Osteoblast (primary cell): ENCODE data around the gene CLDN20. TPM values are rescaled to one million over a fixed set of nuclear protein-coding genes. Genes with fewer than 3 reads are reported as not detected.
A peak's percentile ranks its signal among the peaks of the same experiment; 100 is the strongest.
"Not testable (repeated sequence)": the region's sequence is repeated elsewhere in the genome, so short reads cannot be mapped to it uniquely, and the experiment has no call there.

Source experiments
- DNase-seq: peaks from one replicate; pipeline ENCODE4 v3.0.0; 2011; ENCODE audit warnings: low spot score, mixed read lengths; ENCODE audit not compliant: insufficient read length; ENCODE audit errors: missing footprints
- H2AFZ ChIP-seq: 2 replicates; pipeline ENCODE4 v1.6.0; 2011; ENCODE audit warnings: mild to moderate bottlenecking, low read length
- H3K27ac ChIP-seq: 2 replicates; pipeline ENCODE4 v1.5.1; 2011; ENCODE audit warnings: mild to moderate bottlenecking, low read depth, low read length, moderate library complexity
- H3K27me3 ChIP-seq: 2 replicates; pipeline ENCODE4 v1.6.0; 2012; ENCODE audit warnings: mild to moderate bottlenecking, control low read depth, inconsistent platforms, low read length, moderate library complexity; ENCODE audit not compliant: insufficient read depth
- H3K36me3 ChIP-seq: 2 replicates; pipeline ENCODE4 v1.5.1; 2011; ENCODE audit warnings: mild to moderate bottlenecking, low read length, control low read depth, moderate library complexity; ENCODE audit not compliant: insufficient read depth
- H3K4me1 ChIP-seq: 2 replicates; pipeline ENCODE4 v1.5.1; 2011; ENCODE audit warnings: mild to moderate bottlenecking, low read length, control low read depth, moderate library complexity; ENCODE audit not compliant: insufficient read depth
- H3K4me2 ChIP-seq: 2 replicates; pipeline ENCODE4 v1.6.0; 2011; ENCODE audit warnings: mild to moderate bottlenecking, low read length; ENCODE audit not compliant: insufficient read depth
- H3K4me3 ChIP-seq: fragments of 200-600 bp; sonication (generic); 3 replicates; pipeline ENCODE4 v1.5.1; 2012; ENCODE audit warnings: mild to moderate bottlenecking, low read length, inconsistent platforms; ENCODE audit not compliant: insufficient read depth
- H3K79me2 ChIP-seq: 2 replicates; pipeline ENCODE4 v1.6.0; 2012; ENCODE audit warnings: mild to moderate bottlenecking, low read length, control low read depth, inconsistent platforms; ENCODE audit not compliant: insufficient read depth
- H3K9me3 ChIP-seq: 2 replicates; pipeline ENCODE4 v1.5.1; 2011; ENCODE audit warnings: low read depth, low read length, control low read depth
- H4K20me1 ChIP-seq: 2 replicates; pipeline ENCODE4 v1.6.0; 2012; ENCODE audit warnings: mild to moderate bottlenecking, low read length, control low read depth; ENCODE audit not compliant: insufficient read depth
- total RNA-seq: library from RNA; depleted of rRNA; stranded (reverse); fragments of >200 nt; gene quantifications from 2 replicates; pipeline ENCODE4 v1.2.3, GENCODE V29; 2012
- TF ChIP-seq, protein P1 (sequence below): IDR thresholded peaks from 2 replicates; pipeline ENCODE4 v1.5.1; 2011; ENCODE audit warnings: mild to moderate bottlenecking, low read depth, low read length, moderate library complexity; ENCODE audit errors: extremely low read depth

The CLDN20 gene
- total RNA-seq, 1 donor = not detected

- H3K36me3 ChIP-seq = peaks cover 4% of the 10 kb centered on the region
- H3K4me1 ChIP-seq = peaks cover 27% of the 10 kb centered on the region
- DNase-seq = peak; percentile 93
- no peaks in the 10 kb centered on the region for H3K9me3 ChIP-seq
- H3K27me3 ChIP-seq = no peaks in the 10 kb centered on the region
- H3K79me2 ChIP-seq = no peaks in the 10 kb centered on the region
- peak overlapping the region; percentile 25 for H3K4me2 ChIP-seq
- H2AFZ ChIP-seq = no peak overlapping the region
- H4K20me1 ChIP-seq = peaks cover 3% of the 10 kb centered on the region
- peak overlapping the region; percentile 9 for H3K4me3 ChIP-seq
- TF ChIP-seq, protein P1, sequence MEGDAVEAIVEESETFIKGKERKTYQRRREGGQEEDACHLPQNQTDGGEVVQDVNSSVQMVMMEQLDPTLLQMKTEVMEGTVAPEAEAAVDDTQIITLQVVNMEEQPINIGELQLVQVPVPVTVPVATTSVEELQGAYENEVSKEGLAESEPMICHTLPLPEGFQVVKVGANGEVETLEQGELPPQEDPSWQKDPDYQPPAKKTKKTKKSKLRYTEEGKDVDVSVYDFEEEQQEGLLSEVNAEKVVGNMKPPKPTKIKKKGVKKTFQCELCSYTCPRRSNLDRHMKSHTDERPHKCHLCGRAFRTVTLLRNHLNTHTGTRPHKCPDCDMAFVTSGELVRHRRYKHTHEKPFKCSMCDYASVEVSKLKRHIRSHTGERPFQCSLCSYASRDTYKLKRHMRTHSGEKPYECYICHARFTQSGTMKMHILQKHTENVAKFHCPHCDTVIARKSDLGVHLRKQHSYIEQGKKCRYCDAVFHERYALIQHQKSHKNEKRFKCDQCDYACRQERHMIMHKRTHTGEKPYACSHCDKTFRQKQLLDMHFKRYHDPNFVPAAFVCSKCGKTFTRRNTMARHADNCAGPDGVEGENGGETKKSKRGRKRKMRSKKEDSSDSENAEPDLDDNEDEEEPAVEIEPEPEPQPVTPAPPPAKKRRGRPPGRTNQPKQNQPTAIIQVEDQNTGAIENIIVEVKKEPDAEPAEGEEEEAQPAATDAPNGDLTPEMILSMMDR = no peak
- H3K27ac ChIP-seq = peak overlapping the region; percentile 60
These were observed 40.0 kb upstream of the CLDN20 start for GRCh38 chr6:155223646-155224451.

GRCh38 chr6:155224618-155225017, 39.2 kb upstream of the CLDN20 start:
- Histone ChIP-seq H3K27ac (peak overlapping the region; percentile 60), H3K9me3 (no peaks in the 10 kb centered on the region), H3K4me2 (no peak overlapping the region), H3K4me1 (peaks cover 22% of the 10 kb centered on the region), H3K79me2 (no peaks in the 10 kb centered on the region), H4K20me1 (peaks cover 3% of the 10 kb centered on the region), H2AFZ (no peak overlapping the region), H3K36me3 (peaks cover 4% of the 10 kb centered on the region), H3K27me3 (no peaks in the 10 kb centered on the region), H3K4me3 (no peak overlapping the region)
- DNase-seq = no peak
- TF ChIP-seq, protein P1 = no peak

GRCh38 chr6:155227046-155227445, 36.8 kb upstream of the CLDN20 start:
- peaks cover 14% of the 10 kb centered on the region for H3K4me1 ChIP-seq
- H3K36me3 ChIP-seq = no peaks in the 10 kb centered on the region
- no peaks in the 10 kb centered on the region for H3K79me2 ChIP-seq
- no peak overlapping the region for H2AFZ ChIP-seq
- no peaks in the 10 kb centered on the region for H3K27me3 ChIP-seq
- no peak overlapping the region for H3K4me2 ChIP-seq
- peaks cover 2% of the 10 kb centered on the region for H4K20me1 ChIP-seq
- H3K27ac ChIP-seq = no peak overlapping the region
- no peak overlapping the region for H3K4me3 ChIP-seq
- no peaks in the 10 kb centered on the region for H3K9me3 ChIP-seq
- TF ChIP-seq, protein P1 = no peak
- no peak for DNase-seq

DNA sequence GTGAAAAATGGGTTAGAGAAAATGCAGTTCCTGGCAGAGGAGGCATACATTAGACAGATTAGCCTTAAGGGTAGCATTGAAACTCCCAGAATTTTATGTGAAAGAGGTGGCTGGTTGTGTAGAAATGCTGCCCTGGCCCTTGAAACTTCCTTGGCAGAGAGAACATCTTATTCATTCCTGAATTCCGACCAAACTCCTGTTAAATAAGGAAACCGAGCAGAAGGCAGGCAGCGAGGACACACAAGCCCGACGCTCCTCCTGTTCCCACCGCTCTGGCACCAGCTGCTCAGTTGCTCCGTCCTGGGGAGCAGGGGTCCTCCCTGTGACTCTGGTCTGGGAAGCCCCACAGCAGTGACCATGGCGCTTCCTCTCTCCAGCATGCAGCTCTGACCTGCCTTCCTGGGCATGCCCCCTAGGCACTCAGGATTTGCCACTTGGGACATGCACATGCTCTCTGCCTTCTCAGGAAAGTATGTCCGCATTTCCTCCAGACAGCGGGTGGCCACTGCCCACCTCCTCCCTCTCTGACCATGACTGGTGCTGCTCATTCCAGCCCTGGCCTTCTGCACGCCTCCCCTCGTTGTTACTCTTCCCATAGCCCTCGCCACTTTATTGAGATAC, 35.2 kb upstream of the CLDN20 start:
- no peaks in the 10 kb centered on the region for H3K36me3 ChIP-seq
- no peak overlapping the region for H3K4me3 ChIP-seq
- peaks cover 2% of the 10 kb centered on the region for H4K20me1 ChIP-seq
- no peaks in the 10 kb centered on the region for H3K9me3 ChIP-seq
- no peak overlapping the region for H3K4me2 ChIP-seq
- H3K27ac ChIP-seq = no peak overlapping the region
- TF ChIP-seq, protein P1 = no peak
- no peak overlapping the region for H2AFZ ChIP-seq
- H3K27me3 ChIP-seq = no peaks in the 10 kb centered on the region
- peaks cover 12% of the 10 kb centered on the region for H3K4me1 ChIP-seq
- peak; percentile 54 for DNase-seq
- no peaks in the 10 kb centered on the region for H3K79me2 ChIP-seq

DNA sequence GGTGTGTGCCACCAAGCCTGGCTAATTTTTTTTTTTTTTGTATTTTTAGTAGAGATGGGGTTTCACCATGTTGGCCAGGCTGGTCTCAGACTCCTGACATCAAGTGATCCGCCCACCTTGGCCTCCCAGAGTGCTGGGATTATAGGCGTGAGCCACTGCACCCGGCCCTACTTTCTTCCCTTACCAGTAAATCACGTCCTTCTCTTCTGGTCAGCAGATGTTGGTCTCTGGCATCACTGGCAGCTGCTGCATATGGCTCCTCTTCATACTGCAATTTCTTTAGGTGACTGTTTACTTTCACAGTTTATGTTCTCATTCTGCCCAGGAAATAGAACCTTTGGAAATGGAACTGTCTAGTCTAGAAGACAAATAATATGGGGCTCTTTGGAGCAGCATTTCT, 32.8 kb upstream of the CLDN20 start:
- H3K36me3 ChIP-seq, H3K79me2 ChIP-seq, H3K9me3 ChIP-seq, H2AFZ ChIP-seq, H3K27me3 ChIP-seq, H4K20me1 ChIP-seq, H3K27ac ChIP-seq, DNase-seq, H3K4me3 ChIP-seq, H3K4me1 ChIP-seq, H3K4me2 ChIP-seq: not testable (repeated sequence)
